ENCODE results near the gene AARSD1.

GRCh38 chr17:42904110-42904469, 60.2 kb downstream of the AARSD1 start:
- TF ChIP-seq CTCF (IDR thresholded peaks at IDR 0.05; ENCODE audit: extremely low read depth in 1 of 2, insufficient read depth in 1 of 2, low read depth in 1 of 2, low read length in 2 of 2): no peak
- no peak for TF ChIP-seq POLR2AphosphoS5 (IDR thresholded peaks at IDR 0.05; ENCODE audit: insufficient read depth, low read depth, low read length)
- TF ChIP-seq MAX (IDR thresholded peaks at IDR 0.05; ENCODE audit: insufficient read depth, insufficient read length): no peak
- no peak for TF ChIP-seq POLR2A (IDR thresholded peaks at IDR 0.05; ENCODE audit: low read depth, low read length)

All from endothelial cell of umbilical vein (primary cell).